MM.1S (cell line): ENCODE results near the gene SLC7A1.

Experiments
- DNase-seq: peaks from one replicate; pipeline ENCODE4 v3.0.0-alpha.2; 2015
- H2AFZ ChIP-seq: fragments of 300-600 bp; sonication (generic); 2 replicates; pipeline ENCODE4 v1.6.0; 2016; ENCODE audit warnings: antibody characterized with exemption, low read length
- H3F3A ChIP-seq: fragments of 300-600 bp; sonication (generic); 2 replicates; pipeline ENCODE4 v1.6.1; 2016; ENCODE audit warnings: mild to moderate bottlenecking, antibody characterized with exemption, low read length, moderate library complexity, mixed read lengths; ENCODE audit not compliant: insufficient read depth
- H3K27ac ChIP-seq: fragments of 300-600 bp; sonication (generic); 2 replicates; pipeline ENCODE4 v1.5.1; 2016; ENCODE audit warnings: mild to moderate bottlenecking, low read length
- H3K27me3 ChIP-seq: fragments of 300-600 bp; sonication (generic); replicated peaks from 2 replicates; pipeline ENCODE4 v1.6.0; 2016; ENCODE audit warnings: low read length; ENCODE audit not compliant: insufficient read depth
- H3K36me3 ChIP-seq: fragments of 300-600 bp; sonication (generic); replicated peaks from 2 replicates; pipeline ENCODE4 v1.6.1; 2016; ENCODE audit warnings: mild to moderate bottlenecking, low read length, mixed read lengths; ENCODE audit not compliant: insufficient read depth
- H3K4me1 ChIP-seq: fragments of 300-600 bp; sonication (generic); 2 replicates; pipeline ENCODE4 v1.6.1; 2016; ENCODE audit warnings: low read length, mixed read lengths
- H3K4me2 ChIP-seq: fragments of 300-600 bp; sonication (generic); 2 replicates; pipeline ENCODE4 v1.6.0; 2016; ENCODE audit warnings: low read depth, low read length
- H3K4me3 ChIP-seq: fragments of 300-600 bp; sonication (generic); 2 replicates; pipeline ENCODE4 v1.5.1; 2016; ENCODE audit warnings: low read length, mixed read lengths
- H3K79me2 ChIP-seq: fragments of 300-600 bp; sonication (generic); 2 replicates; pipeline ENCODE4 v1.6.1; 2016; ENCODE audit warnings: mixed run types, low read length, mixed read lengths
- H3K9ac ChIP-seq: fragments of 300-600 bp; sonication (generic); 2 replicates; pipeline ENCODE4 v1.6.1; 2016; ENCODE audit warnings: low read length, mixed read lengths
- H3K9me2 ChIP-seq: fragments of 300-600 bp; sonication (generic); replicated peaks from 2 replicates; pipeline ENCODE4 v1.6.1; 2016; ENCODE audit warnings: mild to moderate bottlenecking, low read length, mixed read lengths; ENCODE audit not compliant: insufficient read depth
- H3K9me3 ChIP-seq: fragments of 300-600 bp; sonication (generic); replicated peaks from 2 replicates; pipeline ENCODE4 v1.6.1; 2016; ENCODE audit warnings: mild to moderate bottlenecking, low read length, mixed read lengths; ENCODE audit not compliant: insufficient read depth
- H4K20me1 ChIP-seq: fragments of 300-600 bp; sonication (generic); 2 replicates; pipeline ENCODE4 v1.6.1; 2016; ENCODE audit warnings: mild to moderate bottlenecking, low read length, moderate library complexity, mixed read lengths; ENCODE audit not compliant: insufficient read depth
- CTCF ChIP-seq: fragments of 300-600 bp; sonication (generic); IDR thresholded peaks from 2 replicates; pipeline ENCODE4 v1.5.1; 2016; ENCODE audit warnings: antibody characterized with exemption, low read length, mixed read lengths
- EZH2 ChIP-seq: fragments of 300-600 bp; sonication (generic); optimal IDR thresholded peaks from 2 replicates; pipeline ENCODE3; 2017; ENCODE audit warnings: low read depth, mild to moderate bottlenecking, antibody characterized with exemption, low read length, mixed read lengths
- EZH2phosphoT487 ChIP-seq: fragments of 300-600 bp; sonication (generic); IDR thresholded peaks from 2 replicates; pipeline ENCODE4 v1.6.1; 2018; ENCODE audit warnings: antibody characterized with exemption, low read length

Gene SLC7A1

GRCh38 chr13:29562786-29563438 lies 32.6 kb downstream of the SLC7A1 start:
- H3K4me3 ChIP-seq = no peak overlapping the region
- no peak overlapping the region for H2AFZ ChIP-seq
- H3K27ac ChIP-seq = no peak overlapping the region
- H3K36me3 ChIP-seq = no peaks in the 10 kb centered on the region
- H3F3A ChIP-seq = no peaks in the 10 kb centered on the region
- no peaks in the 10 kb centered on the region for H3K4me1 ChIP-seq
- TF ChIP-seq EZH2phosphoT487 = no peak
- TF ChIP-seq EZH2 = no peak
- TF ChIP-seq CTCF = no peak
- H3K79me2 ChIP-seq = peaks cover 67% of the 10 kb centered on the region
- no peaks in the 10 kb centered on the region for H3K27me3 ChIP-seq
- no peaks in the 10 kb centered on the region for H3K9me2 ChIP-seq
- no peaks in the 10 kb centered on the region for H3K9me3 ChIP-seq
- no peak overlapping the region for H3K4me2 ChIP-seq
- no peak for DNase-seq
- H3K9ac ChIP-seq = no peak overlapping the region
- H4K20me1 ChIP-seq = no peaks in the 10 kb centered on the region

GRCh38 chr13:29561918-29562317 lies 33.6 kb downstream of the SLC7A1 start:
- Histone ChIP-seq H3K36me3 (no peaks in the 10 kb centered on the region), H3K4me2 (no peak overlapping the region), H3K27ac (no peak overlapping the region), H3K9me2 (no peaks in the 10 kb centered on the region), H3K4me1 (no peaks in the 10 kb centered on the region), H2AFZ (no peak overlapping the region), H4K20me1 (no peaks in the 10 kb centered on the region), H3K27me3 (no peaks in the 10 kb centered on the region), H3K79me2 (peaks cover 64% of the 10 kb centered on the region), H3K4me3 (no peak overlapping the region), H3K9me3 (no peaks in the 10 kb centered on the region), H3K9ac (no peak overlapping the region), H3F3A (no peaks in the 10 kb centered on the region)
- DNase-seq = no peak
- no peak for TF ChIP-seq EZH2phosphoT487
- TF ChIP-seq CTCF = no peak
- no peak for TF ChIP-seq EZH2

- no peaks in the 10 kb centered on the region for H3F3A ChIP-seq
- no peaks in the 10 kb centered on the region for H3K9me3 ChIP-seq
- H3K79me2 ChIP-seq = peaks cover 42% of the 10 kb centered on the region
- H3K9me2 ChIP-seq = no peaks in the 10 kb centered on the region
- H4K20me1 ChIP-seq = no peaks in the 10 kb centered on the region
- no peak overlapping the region for H3K4me2 ChIP-seq
- DNase-seq = no peak
- no peaks in the 10 kb centered on the region for H3K4me1 ChIP-seq
- no peaks in the 10 kb centered on the region for H3K27me3 ChIP-seq
- no peaks in the 10 kb centered on the region for H3K36me3 ChIP-seq
- TF ChIP-seq EZH2 (no peak), CTCF (no peak), EZH2phosphoT487 (no peak)
- no peak overlapping the region for H3K27ac ChIP-seq
- H3K9ac ChIP-seq = no peak overlapping the region
- H2AFZ ChIP-seq = no peak overlapping the region
- no peak overlapping the region for H3K4me3 ChIP-seq
Observed at GRCh38 chr13:29556742-29557141, 38.7 kb downstream of the SLC7A1 start.
